ENCODE measurements around the gene TRIP6. TPM values are rescaled to one million over a fixed set of nuclear protein-coding genes. Genes with fewer than 3 reads are reported as not detected.
"Not testable (repeated sequence)": the region's sequence is repeated elsewhere in the genome, so short reads cannot be mapped to it uniquely, and the experiment has no call there.

The TRIP6 gene
- total RNA-seq, 1 donor from 2014 or later = 87.9 TPM

- DNase-seq (ENCODE audit: low read depth) = peak; percentile 73
These were observed 29.9 kb upstream of the TRIP6 start for GRCh38 chr7:100837099-100837836.

GRCh38 chr7:100839361-100839760, 27.8 kb upstream of the TRIP6 start:
- no peak for DNase-seq (ENCODE audit: low read depth)

GRCh38 chr7:100840470-100841100, 26.6 kb upstream of the TRIP6 start:
- DNase-seq (ENCODE audit: low read depth) = no peak

DNA sequence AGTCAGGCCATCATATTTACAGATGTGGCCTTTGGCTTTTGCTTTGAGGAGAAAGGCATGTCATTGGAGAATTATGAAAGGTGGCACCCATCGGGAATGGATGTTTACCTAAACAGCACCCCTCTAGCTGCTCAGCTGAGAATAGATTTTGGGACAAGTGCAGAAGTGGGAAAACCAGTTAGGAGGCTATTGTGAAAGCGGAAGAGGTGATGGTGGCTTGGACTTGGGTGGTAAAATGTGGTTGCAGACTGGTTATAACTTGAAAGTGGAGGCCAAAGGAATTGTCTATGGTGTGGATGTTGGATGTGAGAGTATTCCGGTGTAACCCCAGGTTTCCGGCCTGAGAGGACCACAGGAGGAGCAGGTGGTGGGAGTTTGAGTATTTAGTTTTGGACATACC, 19.8 kb upstream of the TRIP6 start:
- DNase-seq (ENCODE audit: low read depth) = no peak

GRCh38 chr7:100852048-100852872, 14.9 kb upstream of the TRIP6 start, which contains the start of gene SLC12A9:
TSS of gene SLC12A9 (plus strand) at chr7:100852713. CDS start at chr7:100854198, 1,485 bp downstream.
- DNase-seq (ENCODE audit: low read depth) = peak; percentile 63

GRCh38 chr7:100854146-100854895, 12.9 kb upstream of the TRIP6 start:
- no peak for DNase-seq (ENCODE audit: low read depth)

- DNase-seq (ENCODE audit: low read depth) = not testable (repeated sequence)
These were observed 12.3 kb upstream of the TRIP6 start for GRCh38 chr7:100854899-100855298.

- no peak for DNase-seq (ENCODE audit: low read depth)
These were observed 11.7 kb upstream of the TRIP6 start for GRCh38 chr7:100855515-100855914.

- no peak for DNase-seq (ENCODE audit: low read depth)
These were observed 10.3 kb upstream of the TRIP6 start for GRCh38 chr7:100856871-100857282.

DNA sequence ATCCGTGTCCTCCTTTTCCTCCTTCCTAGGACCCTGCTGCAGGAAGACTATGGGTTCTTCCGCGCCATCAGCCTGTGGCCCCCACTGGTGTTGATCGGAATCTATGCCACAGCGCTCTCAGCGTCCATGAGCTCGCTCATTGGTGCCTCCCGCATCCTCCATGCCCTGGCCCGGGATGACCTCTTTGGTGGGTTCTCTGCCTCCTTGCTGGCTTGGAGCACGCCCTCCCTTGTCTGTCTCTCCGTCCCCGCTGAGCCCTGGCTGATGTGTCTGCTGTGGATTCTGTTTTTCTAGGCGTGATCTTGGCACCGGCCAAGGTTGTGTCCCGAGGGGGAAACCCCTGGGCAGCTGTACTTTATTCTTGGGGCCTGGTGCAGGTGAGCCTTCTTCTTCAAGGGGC, 7.3 kb upstream of the TRIP6 start:
- no peak for DNase-seq (ENCODE audit: low read depth)

GRCh38 chr7:100860702-100861615, 6.2 kb upstream of the TRIP6 start:
- no peak for DNase-seq (ENCODE audit: low read depth)

- no peak for DNase-seq (ENCODE audit: low read depth)
These were observed 5.6 kb upstream of the TRIP6 start for GRCh38 chr7:100861616-100861985.

DNA sequence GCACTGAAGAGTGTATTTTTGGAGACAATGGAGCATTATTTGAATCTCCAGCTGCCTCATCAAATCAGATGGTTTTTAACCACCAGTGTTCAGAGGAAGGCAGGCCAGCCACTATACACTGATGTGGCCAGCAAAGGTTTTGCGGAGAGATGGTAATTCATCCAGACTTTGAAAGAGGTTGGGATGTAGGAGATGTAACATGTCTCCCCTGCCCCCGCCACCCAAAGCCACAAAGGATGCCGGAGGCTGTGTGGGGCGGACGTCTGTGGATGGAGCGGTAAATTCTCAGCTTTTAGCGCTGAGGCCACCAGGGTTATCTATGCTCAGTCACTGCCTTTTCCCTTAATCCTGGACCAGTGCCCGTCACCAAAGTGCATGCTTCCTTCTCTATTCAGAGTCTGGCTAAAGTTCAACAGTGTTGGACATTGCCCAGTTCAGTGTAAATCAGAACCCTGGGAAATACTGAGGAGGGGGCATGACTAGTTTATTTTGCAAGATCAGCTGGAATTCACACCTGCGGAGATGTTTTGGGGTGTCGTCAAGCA, 3.7 kb upstream of the TRIP6 start:
- DNase-seq (ENCODE audit: low read depth) = no peak

DNA sequence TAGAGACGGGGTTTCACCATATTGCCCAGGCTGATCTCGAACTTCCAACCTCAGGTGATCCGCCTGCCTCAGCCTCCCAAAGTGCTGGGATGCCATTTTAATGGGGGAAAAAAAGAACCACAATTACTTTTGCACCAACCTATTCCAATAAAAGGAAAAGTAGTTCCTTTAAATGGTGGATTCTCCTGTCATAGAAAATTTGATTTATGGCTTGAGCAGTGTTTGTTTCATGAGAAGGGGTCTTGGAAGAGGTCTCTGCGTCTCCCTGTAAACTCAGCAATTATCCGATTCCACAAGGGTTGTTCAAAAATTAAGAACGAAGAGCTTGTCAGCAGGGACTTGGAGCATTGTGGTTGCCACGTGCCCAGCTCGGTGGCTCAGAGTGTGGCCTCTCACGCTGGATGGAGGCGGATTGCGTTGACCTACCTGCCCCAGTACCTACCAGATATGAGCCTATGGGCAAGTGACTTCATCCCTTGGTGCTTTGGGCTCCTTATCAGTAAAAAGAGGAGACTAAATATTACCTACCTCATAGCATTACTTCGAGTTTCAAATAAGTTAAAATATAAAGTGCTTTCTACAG, 2.8 kb upstream of the TRIP6 start:
- DNase-seq (ENCODE audit: low read depth) = no peak

DNA sequence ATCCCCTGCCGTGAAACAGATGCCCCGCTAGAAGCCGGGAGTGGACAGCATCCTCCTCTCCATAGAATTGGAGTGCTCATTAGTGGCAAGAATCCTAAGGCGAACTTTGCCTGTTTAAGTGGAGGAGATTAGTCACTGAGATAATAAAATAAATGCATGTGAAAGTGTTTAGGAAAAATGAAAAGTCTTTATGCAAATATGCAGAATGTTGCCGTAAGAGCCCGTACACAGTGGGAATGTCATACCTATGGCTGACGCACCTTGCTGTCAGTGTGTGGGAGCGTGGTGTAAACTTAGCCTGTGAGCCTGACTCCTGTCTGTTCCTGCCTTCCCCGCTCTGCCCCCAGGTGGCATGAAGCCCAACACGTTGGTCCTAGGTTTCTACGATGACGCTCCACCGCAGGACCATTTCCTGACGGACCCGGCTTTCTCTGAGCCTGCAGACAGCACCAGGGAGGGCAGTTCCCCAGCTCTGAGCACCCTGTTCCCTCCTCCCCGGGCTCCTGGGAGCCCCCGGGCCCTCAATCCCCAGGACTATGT, 1.7 kb upstream of the TRIP6 start:
- DNase-seq (ENCODE audit: low read depth) = no peak

- DNase-seq (ENCODE audit: low read depth) = no peak
These were observed 1.1 kb upstream of the TRIP6 start for GRCh38 chr7:100865938-100866728.

DNA sequence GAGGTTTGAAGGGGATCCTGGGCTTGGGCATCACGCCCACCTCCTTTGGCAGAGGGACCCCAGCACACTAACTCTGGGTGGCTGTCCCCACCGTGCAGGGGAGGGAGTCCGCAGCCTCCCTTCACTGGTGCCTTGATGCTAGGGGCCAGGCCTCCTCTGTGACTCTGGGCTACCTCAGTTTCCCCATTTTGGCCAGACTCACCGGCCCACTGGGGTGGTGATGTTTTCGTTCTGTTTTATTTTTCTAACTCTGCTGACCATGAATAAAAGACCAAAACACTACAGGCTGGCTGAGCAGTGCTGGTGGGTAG, 503 bp upstream of the TRIP6 start:
- no peak for DNase-seq (ENCODE audit: low read depth)

- no peak for DNase-seq (ENCODE audit: low read depth)
These were observed 744 bp downstream of the TRIP6 start for GRCh38 chr7:100867776-100868485.
